Upper lobe of left lung (tissue), 6 donors: ENCODE data around the gene PRDM16. TPM values are rescaled to one million over a fixed set of nuclear protein-coding genes. Genes with fewer than 3 reads are reported as not detected.

Experiments used
- ATAC-seq, 2 donors: fragments of 200-7000 bp; cut with Tn5 transposase; one replicate each; pipeline ENCODE4 v1.9.1; 2022; ENCODE audit warnings: mild to moderate bottlenecking in 2 of 2, moderate library complexity in 2 of 2; ENCODE audit not compliant: low FRiP score in 2 of 2
- DNase-seq, 2 donors: peaks; one replicate each; pipeline ENCODE4 v3.0.0-alpha.2; 2019 to 2020
- H3K27ac ChIP-seq, 4 donors: fragments of 200-600 bp; sonication (generic); one replicate each; pipeline ENCODE4 v1.5.1; 2016 to 2019
- H3K27me3 ChIP-seq, 4 donors: fragments of 200-600 bp; sonication (generic); one replicate each; pipeline ENCODE4 v1.5.1; 2017 to 2019
- H3K36me3 ChIP-seq, 4 donors: fragments of 200-600 bp; sonication (generic); one replicate each; pipeline ENCODE4 v1.5.1; 2016 to 2019
- H3K4me1 ChIP-seq, 4 donors: fragments of 200-600 bp; sonication (generic); one replicate each; pipeline ENCODE4 v1.5.1; 2018 to 2019
- H3K4me3 ChIP-seq, 4 donors: fragments of 200-600 bp; sonication (generic); one replicate each; pipeline ENCODE4 v1.5.1; 2017 to 2019; ENCODE audit warnings: mild to moderate bottlenecking in 2 of 4, moderate library complexity in 1 of 4
- H3K9me3 ChIP-seq, 4 donors: fragments of 200-600 bp; sonication (generic); one replicate each; pipeline ENCODE4 v1.5.1; 2018 to 2019
- EP300 ChIP-seq, 4 donors: sonication (generic); formaldehyde crosslinking; IDR thresholded peaks; one replicate each; pipeline ENCODE4 v1.5.1; 2017; ENCODE audit warnings: antibody characterized with exemption in 4 of 4, control low read depth in 2 of 4
- POLR2A ChIP-seq, 4 donors: fragments of 450-650 bp; IDR thresholded peaks; one replicate each; pipeline ENCODE4 v1.5.1; 2016 to 2017; ENCODE audit warnings: antibody characterized with exemption in 4 of 4, mild to moderate bottlenecking in 2 of 4
- POLR2AphosphoS5 ChIP-seq, 2 donors: sonication (generic); formaldehyde crosslinking; IDR thresholded peaks; one replicate each; pipeline ENCODE4 v1.5.1; 2017; ENCODE audit warnings: antibody characterized with exemption in 2 of 2
- WGBS, 2 donors: methylation state at CpG; one replicate each; pipeline ENCODE4 v1.1.5; 2017 to 2018; 5-methylcytosine and 5-hydroxymethylcytosine counted together
- total RNA-seq, 6 donors: library from RNA; depleted of rRNA in 4 of 6; stranded (reverse); fragments of >200 nt in 4 of 6; gene quantifications; one replicate each; pipeline versions ENCODE4 v1.1.0 to v1.2.1, GENCODE V29; 2016 to 2021
- TF ChIP-seq, protein P1 (sequence below), 6 experiments: fragments of 450-650 bp in 4 of 6; fragments of 200-600 bp in 2 of 6; sonication (generic) in 2 of 6; IDR thresholded peaks; one replicate each; pipeline ENCODE4 v1.5.1; 2016 to 2019; ENCODE audit warnings: antibody characterized with exemption in 6 of 6
- donor health status: DM: no; HTN: no; CAD: no; lungs with moderate emphysema.
- donor health status: DM: no; HTN: yes; CAD: no; lungs with severe emphysema.

PRDM16 gene
- total RNA-seq, 6 donors from 2014 or later: 12.3 to 54.5 (median 21.2) TPM

DNA sequence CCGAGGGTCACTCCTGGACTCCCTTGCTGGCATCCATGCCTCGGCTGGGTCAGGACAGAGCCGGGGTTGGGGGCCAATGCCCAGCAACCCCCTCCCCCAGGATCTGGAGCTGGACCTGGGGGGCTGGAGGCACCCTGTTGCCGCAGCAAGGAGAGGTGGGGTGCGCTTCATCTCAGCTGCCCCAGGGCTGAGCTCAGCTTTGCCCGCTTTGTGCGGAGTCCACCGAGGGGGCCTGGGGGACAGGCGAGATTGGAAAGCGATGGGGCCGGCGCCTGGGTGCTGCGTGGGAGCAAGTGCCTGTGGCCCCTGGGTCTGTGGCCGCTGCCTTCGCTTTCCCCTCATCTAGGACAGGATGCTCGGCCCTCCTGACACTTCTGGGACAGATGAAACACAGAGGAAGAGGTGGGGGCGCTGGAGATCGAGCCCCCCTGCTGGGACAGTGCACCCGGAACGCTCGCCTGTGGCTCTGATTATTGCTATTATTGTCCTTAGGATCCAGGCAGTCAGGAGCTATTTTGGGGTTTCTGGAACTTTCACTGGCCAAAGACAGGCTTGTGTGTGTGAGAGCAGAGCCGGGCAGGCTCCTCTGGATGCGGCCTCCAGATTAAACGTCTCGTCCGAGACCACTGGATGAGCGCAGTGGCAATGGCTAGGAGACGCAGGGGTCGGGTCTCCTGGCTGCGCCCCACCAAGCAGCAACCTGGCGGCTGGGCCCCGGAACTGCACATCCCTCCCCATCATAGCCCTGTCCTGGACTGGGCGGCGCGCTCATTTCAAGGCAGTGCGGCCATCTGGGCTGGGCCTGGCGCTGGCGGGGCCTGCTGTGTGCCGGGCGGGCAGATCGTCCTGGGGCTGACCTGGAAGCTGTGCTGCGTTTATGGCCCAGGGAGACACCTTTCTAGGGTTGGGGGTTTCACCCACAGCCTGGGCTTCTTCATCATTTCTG lies 13.8 kb downstream of the PRDM16 start:
- no peak for ATAC-seq
- no peaks in the 10 kb centered on the region for H3K9me3 ChIP-seq
- H3K4me1 ChIP-seq: peaks cover 0 to 20% (median 15%) of the 10 kb centered on the region in 4 donors
- no peak overlapping the region for H3K27ac ChIP-seq
- no peaks in the 10 kb centered on the region for H3K27me3 ChIP-seq
- WGBS, 2 donors: 81 to 88% methylated on average over 23 to 40 of the region's 42 CpGs
- DNase-seq: peak in 1 of 2 donors; percentile 76
- TF ChIP-seq POLR2AphosphoS5 (IDR thresholded peaks at IDR 0.05) (no peak), EP300 (IDR thresholded peaks at IDR 0.05) (no peak), POLR2A (IDR thresholded peaks at IDR 0.05) (no peak)
- TF ChIP-seq, protein P1, sequence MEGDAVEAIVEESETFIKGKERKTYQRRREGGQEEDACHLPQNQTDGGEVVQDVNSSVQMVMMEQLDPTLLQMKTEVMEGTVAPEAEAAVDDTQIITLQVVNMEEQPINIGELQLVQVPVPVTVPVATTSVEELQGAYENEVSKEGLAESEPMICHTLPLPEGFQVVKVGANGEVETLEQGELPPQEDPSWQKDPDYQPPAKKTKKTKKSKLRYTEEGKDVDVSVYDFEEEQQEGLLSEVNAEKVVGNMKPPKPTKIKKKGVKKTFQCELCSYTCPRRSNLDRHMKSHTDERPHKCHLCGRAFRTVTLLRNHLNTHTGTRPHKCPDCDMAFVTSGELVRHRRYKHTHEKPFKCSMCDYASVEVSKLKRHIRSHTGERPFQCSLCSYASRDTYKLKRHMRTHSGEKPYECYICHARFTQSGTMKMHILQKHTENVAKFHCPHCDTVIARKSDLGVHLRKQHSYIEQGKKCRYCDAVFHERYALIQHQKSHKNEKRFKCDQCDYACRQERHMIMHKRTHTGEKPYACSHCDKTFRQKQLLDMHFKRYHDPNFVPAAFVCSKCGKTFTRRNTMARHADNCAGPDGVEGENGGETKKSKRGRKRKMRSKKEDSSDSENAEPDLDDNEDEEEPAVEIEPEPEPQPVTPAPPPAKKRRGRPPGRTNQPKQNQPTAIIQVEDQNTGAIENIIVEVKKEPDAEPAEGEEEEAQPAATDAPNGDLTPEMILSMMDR (IDR thresholded peaks at IDR 0.05): no peak
- no peak overlapping the region for H3K4me3 ChIP-seq
- no peaks in the 10 kb centered on the region for H3K36me3 ChIP-seq

DNA sequence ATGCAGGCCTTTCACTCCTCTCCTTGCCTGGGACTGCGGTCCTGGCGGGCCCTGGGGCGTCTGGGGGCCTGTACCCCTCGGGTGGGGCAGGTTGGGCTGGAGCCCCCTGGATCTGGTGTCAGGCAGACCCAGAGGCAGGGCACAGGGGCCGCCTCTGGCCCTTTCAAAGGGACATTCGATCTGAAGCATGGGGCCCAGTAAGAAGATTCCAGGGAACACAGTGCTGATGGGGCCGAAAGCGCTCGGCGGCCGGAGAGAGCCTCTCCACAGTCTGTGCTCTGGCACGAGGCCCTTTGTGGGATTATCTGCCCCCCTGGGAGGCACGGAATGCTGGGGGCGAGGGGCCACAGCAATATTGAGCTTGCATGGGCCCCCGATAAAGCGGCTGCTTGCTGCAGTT lies 15.2 kb downstream of the PRDM16 start:
- DNase-seq (peak in 1 of 2 donors; percentile 71), ATAC-seq (no peak)
- Histone ChIP-seq H3K9me3 (no peaks in the 10 kb centered on the region), H3K4me1 (peaks cover 0 to 7% (median 3%) of the 10 kb centered on the region in 4 donors), H3K27me3 (no peaks in the 10 kb centered on the region), H3K4me3 (no peak overlapping the region), H3K27ac (no peak overlapping the region), H3K36me3 (no peaks in the 10 kb centered on the region)
- WGBS, 2 donors: 80 to 83% methylated on average over 12 to 16 of the region's 16 CpGs
- no peak for TF ChIP-seq EP300 (IDR thresholded peaks at IDR 0.05)
- no peak for TF ChIP-seq POLR2A (IDR thresholded peaks at IDR 0.05)
- TF ChIP-seq, protein P1 (IDR thresholded peaks at IDR 0.05): no peak
- no peak for TF ChIP-seq POLR2AphosphoS5 (IDR thresholded peaks at IDR 0.05)

DNA sequence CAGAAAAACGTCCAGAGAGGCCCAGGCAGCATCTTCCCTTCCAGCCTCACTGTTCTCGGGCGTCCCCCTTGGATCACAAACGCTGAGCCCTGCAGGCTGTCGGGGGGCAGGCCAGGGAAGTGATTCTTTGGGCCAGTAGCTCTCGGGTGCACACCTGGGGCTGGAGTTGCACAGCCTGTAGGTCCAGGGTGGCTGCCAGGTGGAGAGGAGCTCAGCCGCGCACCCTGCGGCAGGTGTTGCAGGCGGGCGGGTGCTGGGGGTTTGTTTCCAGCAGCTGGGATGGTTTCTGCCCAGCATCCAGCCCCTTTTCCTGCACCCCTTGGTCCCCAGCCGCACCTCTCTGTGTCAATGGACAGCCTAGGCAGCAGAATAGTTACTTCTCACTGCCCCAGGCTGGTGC lies 15.7 kb downstream of the PRDM16 start:
- ATAC-seq (no peak), DNase-seq (peak in 1 of 2 donors; percentile 62)
- no peaks in the 10 kb centered on the region for H3K36me3 ChIP-seq
- WGBS, 2 donors: 63 to 85% methylated on average over 6 to 12 of the region's 12 CpGs
- H3K27ac ChIP-seq: no peak overlapping the region
- peaks cover 0 to 1% (median under 1%) of the 10 kb centered on the region in 4 donors for H3K4me1 ChIP-seq
- no peak overlapping the region for H3K4me3 ChIP-seq
- no peaks in the 10 kb centered on the region for H3K9me3 ChIP-seq
- no peaks in the 10 kb centered on the region for H3K27me3 ChIP-seq
- TF ChIP-seq, protein P1 (IDR thresholded peaks at IDR 0.05): no peak
- no peak for TF ChIP-seq POLR2AphosphoS5 (IDR thresholded peaks at IDR 0.05)
- TF ChIP-seq EP300 (IDR thresholded peaks at IDR 0.05): no peak
- no peak for TF ChIP-seq POLR2A (IDR thresholded peaks at IDR 0.05)

DNA sequence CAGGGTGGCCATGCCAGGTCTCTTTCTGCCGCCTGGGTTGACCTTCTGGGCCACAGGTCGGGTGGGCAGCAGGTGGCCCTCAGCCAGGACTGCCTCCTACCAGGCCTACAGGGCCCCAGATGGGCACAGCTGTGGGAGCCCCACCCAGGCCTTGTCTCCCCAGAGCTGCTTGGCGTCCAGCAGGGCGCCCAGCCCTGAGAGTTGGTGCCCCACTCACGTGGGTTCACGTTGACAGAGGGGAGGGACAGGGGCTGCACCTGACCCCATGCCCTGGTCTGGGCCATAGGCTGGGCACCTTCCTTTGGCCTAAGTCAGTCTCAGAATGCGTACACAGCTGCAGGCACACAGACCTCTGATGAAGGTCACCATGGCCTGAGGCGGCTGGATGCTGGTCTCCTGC lies 16.7 kb downstream of the PRDM16 start:
- peak in 1 of 2 donors; percentile 58 for DNase-seq
- H3K4me3 ChIP-seq: no peak overlapping the region
- no peaks in the 10 kb centered on the region for H3K36me3 ChIP-seq
- H3K27me3 ChIP-seq: no peaks in the 10 kb centered on the region
- no peak for ATAC-seq
- H3K27ac ChIP-seq: no peak overlapping the region
- WGBS, 2 donors: 70% methylated on average over 7 of the region's 8 CpGs; no CpG with 5 or more reads in 1 of the 2 donors
- no peak for TF ChIP-seq EP300 (IDR thresholded peaks at IDR 0.05)
- no peak for TF ChIP-seq POLR2AphosphoS5 (IDR thresholded peaks at IDR 0.05)
- TF ChIP-seq, protein P1 (IDR thresholded peaks at IDR 0.05): no peak
- TF ChIP-seq POLR2A (IDR thresholded peaks at IDR 0.05): no peak
- H3K9me3 ChIP-seq: no peaks in the 10 kb centered on the region
- H3K4me1 ChIP-seq: no peaks in the 10 kb centered on the region
